H1 (cell line): Measurements from ENCODE around the gene PACSIN2. TPM values are rescaled to one million over a fixed set of nuclear protein-coding genes. Genes with fewer than 3 reads are reported as not detected.

Source experiments
- CTCF ChIA-PET: fragments of 300-600 bp; sonication (Branson Sonifier 250); formaldehyde crosslinking; loops from one replicate; lab custom pipeline; 2021; ENCODE audit not compliant: partially characterized antibody; lab: Charles Lee
- POLR2A ChIA-PET: fragments of 300-600 bp; sonication (Branson Sonifier 250); formaldehyde crosslinking; loops from one replicate; lab custom pipeline; 2021; ENCODE audit warnings: inconsistent platforms; ENCODE audit not compliant: partially characterized antibody; lab: Charles Lee
- DNase-seq, 2 experiments: peaks; one replicate each; pipeline versions ENCODE4 v3.0.0 to v3.0.0-alpha.2; 2010 to 2022; ENCODE audit warnings: low spot score in 2 of 2, low read depth in 1 of 2, mixed read lengths in 1 of 2
- FAIRE-seq: peaks from 2 replicates; lab custom pipeline; 2011; peaks lifted over from hg19 to GRCh38; lab: Jason Lieb, UNC
- H2AFZ ChIP-seq: 2 replicates; pipeline ENCODE4 v1.8.1; 2012; ENCODE audit warnings: low read length, inconsistent platforms
- H2AK5ac ChIP-seq: 2 replicates; pipeline ENCODE4 v1.6.1; 2013; ENCODE audit warnings: low read depth, low read length
- H2BK120ac ChIP-seq: replicated peaks from 2 replicates; pipeline ENCODE3; 2013; ENCODE audit warnings: low read depth, low read length, inconsistent platforms
- H2BK12ac ChIP-seq: 2 replicates; pipeline ENCODE4 v1.6.1; 2013; ENCODE audit warnings: low read depth, low read length
- H2BK15ac ChIP-seq: 2 replicates; pipeline ENCODE4 v1.6.1; 2013; ENCODE audit warnings: low read length
- H2BK20ac ChIP-seq: 2 replicates; pipeline ENCODE4 v1.6.1; 2013; ENCODE audit warnings: low read length
- H2BK5ac ChIP-seq: 2 replicates; pipeline ENCODE4 v1.6.1; 2013; ENCODE audit warnings: low read depth, low read length
- H3K14ac ChIP-seq: 2 replicates; pipeline ENCODE4 v1.6.1; 2013; ENCODE audit warnings: inconsistent platforms; ENCODE audit not compliant: insufficient read length
- H3K18ac ChIP-seq: 2 replicates; pipeline ENCODE4 v1.6.1; 2013; ENCODE audit warnings: low read length; ENCODE audit errors: extremely low read depth
- H3K23ac ChIP-seq: 2 replicates; pipeline ENCODE4 v1.6.1; 2013; ENCODE audit warnings: inconsistent platforms; ENCODE audit not compliant: insufficient read length
- H3K23me2 ChIP-seq: 2 replicates; pipeline ENCODE4 v1.6.1; 2013; ENCODE audit warnings: low read depth, low read length
- H3K27ac ChIP-seq: 2 replicates; pipeline ENCODE4 v1.6.1; 2011; ENCODE audit warnings: low read depth, low read length, inconsistent platforms
- H3K27me3 ChIP-seq, 4 experiments: replicated peaks in 1 of 4; 1 replicate in 1 of 4; 2 replicates in 3 of 4; pipeline versions ENCODE4 v1.6.1 to v1.8.1; 2011 to 2013; ENCODE audit warnings: low read length in 3 of 4, mild to moderate bottlenecking in 3 of 4, inconsistent platforms in 2 of 4, mixed read lengths in 2 of 4, moderate library complexity in 1 of 4; ENCODE audit not compliant: control insufficient read depth in 3 of 4, insufficient read depth in 3 of 4; ENCODE audit errors: extremely low read depth in 1 of 4
- H3K36me3 ChIP-seq, 4 experiments: 2 replicates each; pipeline versions ENCODE4 v1.6.1 to v1.8.1; 2011 to 2013; ENCODE audit warnings: mild to moderate bottlenecking in 4 of 4, low read length in 3 of 4, moderate library complexity in 2 of 4, control low read depth in 1 of 4, inconsistent platforms in 1 of 4; ENCODE audit not compliant: insufficient read depth in 4 of 4, control insufficient read depth in 2 of 4
- H3K4ac ChIP-seq: replicated peaks from 2 replicates; pipeline ENCODE3; 2013; ENCODE audit warnings: low read length, low read depth, mixed read lengths, inconsistent platforms; ENCODE audit not compliant: insufficient read length
- H3K4me1 ChIP-seq, 4 experiments: replicated peaks in 1 of 4; 1 replicate in 1 of 4; 2 replicates in 3 of 4; pipeline versions ENCODE4 v1.6.1 to v1.8.1; 2011 to 2013; ENCODE audit warnings: low read length in 3 of 4, inconsistent platforms in 2 of 4, mixed read lengths in 1 of 4; ENCODE audit not compliant: insufficient read depth in 4 of 4, control insufficient read depth in 3 of 4
- H3K4me2 ChIP-seq, 2 experiments: 2 replicates each; pipeline versions ENCODE4 v1.6.1 to v1.8.1; 2011 to 2013; ENCODE audit warnings: low read depth in 2 of 2, low read length in 2 of 2, control low read depth in 1 of 2, inconsistent platforms in 1 of 2, mild to moderate bottlenecking in 1 of 2; ENCODE audit not compliant: insufficient read depth in 1 of 2
- H3K4me3 ChIP-seq, 4 experiments: fragments of 200-600, 300-600 bp in 1 of 4; sonication (generic), shearing (Covaris generic), sonication (Bioruptor Twin) in 1 of 4; 2 replicates each; pipeline versions ENCODE4 v1.5.1 to v1.8.1; 2011 to 2016; ENCODE audit warnings: low read length in 4 of 4, low read depth in 3 of 4, control low read depth in 2 of 4, inconsistent platforms in 2 of 4, mild to moderate bottlenecking in 2 of 4, mixed read lengths in 1 of 4, moderate library complexity in 1 of 4; ENCODE audit not compliant: insufficient read depth in 2 of 4; ENCODE audit errors: extremely low read depth in 1 of 4
- H3K56ac ChIP-seq: replicated peaks from 2 replicates; pipeline ENCODE3; 2013; ENCODE audit warnings: low read depth, mild to moderate bottlenecking, mixed read lengths, low read length, inconsistent platforms; ENCODE audit not compliant: insufficient read length
- H3K79me1 ChIP-seq: 2 replicates; pipeline ENCODE4 v1.6.1; 2013; ENCODE audit warnings: low read depth, low read length, control low read depth
- H3K79me2 ChIP-seq, 2 experiments: 2 replicates each; pipeline versions ENCODE4 v1.6.1 to v1.8.1; 2012 to 2013; ENCODE audit warnings: low read length in 2 of 2, mild to moderate bottlenecking in 2 of 2, inconsistent platforms in 1 of 2; ENCODE audit not compliant: insufficient read depth in 2 of 2, control insufficient read depth in 1 of 2
- H3K9ac ChIP-seq, 4 experiments: replicated peaks in 1 of 4; 1 replicate in 1 of 4; 2 replicates in 3 of 4; pipeline versions ENCODE4 v1.6.1 to v1.8.1; 2011 to 2013; ENCODE audit warnings: low read depth in 3 of 4, low read length in 3 of 4, control low read depth in 2 of 4, mild to moderate bottlenecking in 2 of 4, moderate library complexity in 2 of 4, inconsistent platforms in 1 of 4; ENCODE audit errors: extremely low read depth in 1 of 4
- H3K9me3 ChIP-seq, 2 experiments: 2 replicates each; pipeline versions ENCODE4 v1.6.1 to v1.8.1; 2012 to 2013; ENCODE audit warnings: mild to moderate bottlenecking in 2 of 2, moderate library complexity in 2 of 2, control low read depth in 1 of 2, inconsistent platforms in 1 of 2, low read depth in 1 of 2, low read length in 1 of 2, mixed read lengths in 1 of 2; ENCODE audit not compliant: insufficient read depth in 2 of 2
- H4K20me1 ChIP-seq, 2 experiments: replicated peaks in 1 of 2; 2 replicates each; pipeline versions ENCODE3 to v1.8.1; 2011 to 2013; ENCODE audit warnings: inconsistent platforms in 2 of 2, low read length in 2 of 2, mild to moderate bottlenecking in 1 of 2; ENCODE audit not compliant: insufficient read depth in 2 of 2, control insufficient read depth in 1 of 2
- H4K5ac ChIP-seq: 2 replicates; pipeline ENCODE4 v1.6.1; 2013; ENCODE audit warnings: low read length, low read depth, mixed read lengths, inconsistent platforms; ENCODE audit not compliant: insufficient read length
- H4K8ac ChIP-seq: 2 replicates; pipeline ENCODE4 v1.8.0; 2013; ENCODE audit warnings: mild to moderate bottlenecking, moderate library complexity, low read length, inconsistent platforms; ENCODE audit not compliant: insufficient read depth; ENCODE audit errors: extremely low read depth
- H4K91ac ChIP-seq: replicated peaks from 2 replicates; pipeline ENCODE3; 2013; ENCODE audit warnings: low read length, mixed read lengths, inconsistent platforms; ENCODE audit not compliant: insufficient read length
- BCL11A ChIP-seq, 2 experiments: IDR thresholded peaks; one replicate each; pipeline ENCODE4 v1.6.1; 2011; ENCODE audit warnings: low read depth in 2 of 2, low read length in 2 of 2, mild to moderate bottlenecking in 2 of 2
- CEBPB ChIP-seq: IDR thresholded peaks from 2 replicates; pipeline ENCODE4 v1.6.1; 2012; ENCODE audit warnings: low read depth, low read length
- RFX5 ChIP-seq: IDR thresholded peaks from 2 replicates; pipeline ENCODE4 v1.6.1; 2011; ENCODE audit warnings: low read depth, low read length, improper control_type of control experiment, borderline replicate concordance
- SP1 ChIP-seq: IDR thresholded peaks from 2 replicates; pipeline ENCODE4 v1.6.1; 2011; ENCODE audit warnings: low read depth, low read length
- WGBS, 2 experiments: shearing (Covaris generic) in 1 of 2; methylation state at CpG; one replicate each; pipeline versions ENCODE4 v1.1.6 to v1.1.7; 2013 to 2015; ENCODE audit warnings: low lambda C conversion rate in 2 of 2, mixed read lengths in 2 of 2, inconsistent platforms in 1 of 2, low coverage in 1 of 2, missing lambda C conversion rate in 1 of 2; ENCODE audit not compliant: insufficient replicate concordance in 2 of 2, insufficient coverage in 1 of 2, insufficient read length in 1 of 2; ENCODE audit errors: extremely low coverage in 1 of 2, missing lambda C conversion rate in 1 of 2; 5-methylcytosine and 5-hydroxymethylcytosine counted together
- polyA plus RNA-seq, 7 experiments: library from polyadenylated mRNA; depleted of rRNA in 3 of 7; stranded (reverse) in 5 of 7; unstranded in 2 of 7; fragments of >200 nt in 5 of 7; fragments of 200-250 nt in 2 of 7; gene quantifications; 1 replicate in 5 of 7; 2 replicates in 1 of 7; 4 replicates in 1 of 7; pipeline versions ENCODE4 v1.2.1 to v1.2.3, GENCODE V29; 2011 to 2013; ENCODE audit warnings: missing spikeins in 2 of 7, mixed read lengths in 2 of 7
- total RNA-seq: library from RNA; stranded (reverse); fragmentation: NEBNext Ultra II Directional; extraction: Animal tissue kit (Norgen Biotek cat#: 25700); gene quantifications from 2 replicates; pipeline ENCODE4 v1.2.1, GENCODE V29; 2021

The PACSIN2 gene
- total and polyA plus RNA-seq, 2 of the 8 experiments (the other 6 are each of a cell fraction or from before 2014, with no cell fraction given), result 44.8 to 64.2 TPM

DNA sequence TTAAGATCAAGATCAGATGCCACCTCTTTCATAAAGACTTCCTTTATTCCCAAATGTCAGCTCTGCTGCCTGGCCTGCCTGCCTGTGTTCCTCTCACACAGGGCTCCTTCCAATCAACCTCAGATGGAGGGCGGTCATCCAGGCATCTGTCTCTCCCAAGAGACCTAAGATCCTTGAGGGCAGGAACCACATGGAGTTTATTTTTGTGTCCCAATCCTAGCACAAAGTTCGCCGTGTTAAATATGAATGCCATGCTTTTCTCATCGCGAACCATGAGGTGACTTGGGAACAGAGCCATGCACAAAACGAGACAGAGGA is 85.2 kb downstream of the PACSIN2 start:
- no peak overlapping the region for H2BK20ac ChIP-seq
- no peaks in the 10 kb centered on the region for H3K27me3 ChIP-seq
- 81% methylated on average over 6 of the region's 6 CpGs; no CpG with 5 or more reads in 1 of the 2 experiments for WGBS, 2 experiments
- TF ChIP-seq RFX5 (no peak), BCL11A (IDR thresholded peaks at IDR 0.05; ENCODE audit: low read depth in 2 of 2, low read length in 2 of 2) (no peak), SP1 (no peak), CEBPB (no peak)
- no peak for DNase-seq
- H3K9ac ChIP-seq, result no peak overlapping the region
- no peaks in the 10 kb centered on the region for H3K23me2 ChIP-seq
- FAIRE-seq, result no peak
- no peak overlapping the region for H3K14ac ChIP-seq
- H3K36me3 ChIP-seq, result no peaks in the 10 kb centered on the region
- H3K18ac ChIP-seq, result no peak overlapping the region
- H3K4me2 ChIP-seq, result no peak overlapping the region
- no peak overlapping the region for H4K91ac ChIP-seq
- H3K4me1 ChIP-seq, result peaks cover 0 to 3% (median 0%) of the 10 kb centered on the region in 4 experiments; a peak in 3 of 7 replicates
- H3K9me3 ChIP-seq, result no peaks in the 10 kb centered on the region
- CTCF ChIA-PET, result interaction anchor here (1.2 to 2.4 kb wide), 4 partner anchors 11 to 61 kb away, joined by 3 to 12 read pairs (median 5); no protein-coding TSS in a partner anchor
- H4K8ac ChIP-seq, result no peak overlapping the region
- H2BK12ac ChIP-seq, result no peak overlapping the region
- H3K23ac ChIP-seq, result no peak overlapping the region
- peaks cover 7 to 76% of the 10 kb centered on the region in 2 experiments; a peak in 3 of 4 replicates for H3K79me2 ChIP-seq
- H3K79me1 ChIP-seq, result peaks cover 17% of the 10 kb centered on the region
- H2BK5ac ChIP-seq, result no peak overlapping the region
- H4K5ac ChIP-seq, result no peak overlapping the region
- H2AK5ac ChIP-seq, result no peak overlapping the region
- H3K56ac ChIP-seq, result no peak overlapping the region
- no peak overlapping the region for H2AFZ ChIP-seq
- H4K20me1 ChIP-seq, result peaks cover 5 to 18% of the 10 kb centered on the region in 2 experiments
- no peak overlapping the region for H3K4ac ChIP-seq
- POLR2A ChIA-PET, result no interaction called here
- no peak overlapping the region for H3K27ac ChIP-seq
- no peak overlapping the region for H3K4me3 ChIP-seq
- H2BK15ac ChIP-seq, result no peak overlapping the region
- no peak overlapping the region for H2BK120ac ChIP-seq
